ENCODE results near the gene NFKBIE.

NFKBIE gene

GRCh38 chr6:44297063-44298038 is 32.0 kb upstream of the NFKBIE start:
- DNase-seq (ENCODE audit: low read depth in 2 of 2): peak; percentile 27 to 31

- DNase-seq (ENCODE audit: low read depth in 2 of 2): no peak
Observed at GRCh38 chr6:44294832-44295791, 29.8 kb upstream of the NFKBIE start.

- DNase-seq (ENCODE audit: low read depth in 2 of 2): no peak
Observed at GRCh38 chr6:44292661-44293365, 27.5 kb upstream of the NFKBIE start.

GRCh38 chr6:44291841-44292240 is 26.5 kb upstream of the NFKBIE start:
- DNase-seq (ENCODE audit: low read depth in 2 of 2): no peak

GRCh38 chr6:44289726-44290260 is 24.4 kb upstream of the NFKBIE start:
- DNase-seq (ENCODE audit: low read depth in 2 of 2): no peak

GRCh38 chr6:44286747-44287146 is 21.4 kb upstream of the NFKBIE start:
- DNase-seq (ENCODE audit: low read depth in 2 of 2): no peak

- no peak for DNase-seq (ENCODE audit: low read depth in 2 of 2)
Observed at GRCh38 chr6:44286285-44286565, 20.9 kb upstream of the NFKBIE start.

GRCh38 chr6:44285552-44286284 is 20.4 kb upstream of the NFKBIE start:
- DNase-seq (ENCODE audit: low read depth in 2 of 2): no peak

- DNase-seq (ENCODE audit: low read depth in 2 of 2): no peak
Observed at GRCh38 chr6:44284867-44285266, 19.5 kb upstream of the NFKBIE start.

- no peak for DNase-seq (ENCODE audit: low read depth in 2 of 2)
Observed at GRCh38 chr6:44284121-44284520, 18.8 kb upstream of the NFKBIE start.

- no peak for DNase-seq (ENCODE audit: low read depth in 2 of 2)
Observed at GRCh38 chr6:44278774-44279697, 13.7 kb upstream of the NFKBIE start.

GRCh38 chr6:44278315-44278714 is 13.0 kb upstream of the NFKBIE start:
- no peak for DNase-seq (ENCODE audit: low read depth in 2 of 2)

- DNase-seq (ENCODE audit: low read depth in 2 of 2): no peak
Observed at GRCh38 chr6:44277763-44278162, 12.4 kb upstream of the NFKBIE start.

GRCh38 chr6:44276667-44277640 is 11.6 kb upstream of the NFKBIE start:
- DNase-seq (ENCODE audit: low read depth in 2 of 2): no peak

- DNase-seq (ENCODE audit: low read depth in 2 of 2): no peak
Observed at GRCh38 chr6:44275749-44276648, 10.6 kb upstream of the NFKBIE start.

- DNase-seq (ENCODE audit: low read depth in 2 of 2): no peak
Observed at GRCh38 chr6:44275271-44275748, 10.0 kb upstream of the NFKBIE start.

GRCh38 chr6:44273617-44274016 is 8.3 kb upstream of the NFKBIE start:
- DNase-seq (ENCODE audit: low read depth in 2 of 2): no peak
